Stimulated activated CD8-positive, alpha-beta memory T cell treated with anti-CD3 and anti-CD28 coated beads, Interleukin-2, amount 100 ng/mL, for 1 hour (primary cell): ENCODE results near the gene ASCC3.

Experiments used
- DNase-seq, 2 donors: peaks; one replicate each; pipeline ENCODE4 v3.0.0-alpha.2; 2020; ENCODE audit warnings: low read depth in 2 of 2

Gene ASCC3

GRCh38 chr6:100724222-100724621, 156.9 kb downstream of the ASCC3 start:
- no peak for DNase-seq

- DNase-seq = no peak
These were observed 159.9 kb downstream of the ASCC3 start for GRCh38 chr6:100721256-100721655.

GRCh38 chr6:100719883-100720682, 161.0 kb downstream of the ASCC3 start:
- DNase-seq = no peak

- DNase-seq = no peak
These were observed 168.1 kb downstream of the ASCC3 start for GRCh38 chr6:100712997-100713396.

- DNase-seq = no peak
These were observed 174.6 kb downstream of the ASCC3 start for GRCh38 chr6:100706491-100706890.

- DNase-seq = no peak
These were observed 176.2 kb downstream of the ASCC3 start for GRCh38 chr6:100704961-100705360.

- no peak for DNase-seq
These were observed 179.4 kb downstream of the ASCC3 start for GRCh38 chr6:100701728-100702127.

- DNase-seq = no peak
These were observed 181.1 kb downstream of the ASCC3 start for GRCh38 chr6:100700009-100700408.

- DNase-seq = no peak
These were observed 185.7 kb downstream of the ASCC3 start for GRCh38 chr6:100695445-100695844.

GRCh38 chr6:100693249-100693927, 187.7 kb downstream of the ASCC3 start:
- no peak for DNase-seq

- DNase-seq = no peak
These were observed 189.2 kb downstream of the ASCC3 start for GRCh38 chr6:100691972-100692371.

GRCh38 chr6:100686216-100686615, 194.9 kb downstream of the ASCC3 start:
- DNase-seq = no peak

GRCh38 chr6:100685747-100686146, 195.4 kb downstream of the ASCC3 start:
- no peak for DNase-seq

- DNase-seq = no peak
These were observed 201.0 kb downstream of the ASCC3 start for GRCh38 chr6:100680163-100680562.

GRCh38 chr6:100678027-100678426, 203.1 kb downstream of the ASCC3 start:
- no peak for DNase-seq

- DNase-seq = no peak
These were observed 203.9 kb downstream of the ASCC3 start for GRCh38 chr6:100677240-100677639.

- DNase-seq = no peak
These were observed 207.5 kb downstream of the ASCC3 start for GRCh38 chr6:100673641-100674040.

GRCh38 chr6:100671740-100672139, 209.4 kb downstream of the ASCC3 start:
- DNase-seq = no peak

GRCh38 chr6:100670056-100670455, 211.1 kb downstream of the ASCC3 start:
- DNase-seq = no peak

GRCh38 chr6:100665041-100665380, 216.1 kb downstream of the ASCC3 start:
- DNase-seq = no peak

- no peak for DNase-seq
These were observed 216.7 kb downstream of the ASCC3 start for GRCh38 chr6:100664274-100665040.

GRCh38 chr6:100663219-100663863, 217.8 kb downstream of the ASCC3 start:
- no peak for DNase-seq
